Neural cell (in vitro differentiated cells): ENCODE results near the gene P4HA2.
"Not testable (repeated sequence)": the region's sequence is repeated elsewhere in the genome, so short reads cannot be mapped to it uniquely, and the experiment has no call there.

Source experiments
- CTCF ChIP-seq: fragments of 450-650 bp; IDR thresholded peaks from 2 replicates; pipeline ENCODE4 v1.5.1; 2014; ENCODE audit warnings: antibody characterized with exemption, mild to moderate bottlenecking, moderate library complexity; ENCODE audit not compliant: poor library complexity, severe bottlenecking
- POLR2AphosphoS5 ChIP-seq: IDR thresholded peaks from 2 replicates; pipeline ENCODE4 v1.6.1; 2012
- RAD21 ChIP-seq: fragments of 450-650 bp; conservative IDR thresholded peaks from 2 replicates; pipeline ENCODE4 v1.6.1; 2014; ENCODE audit warnings: antibody characterized with exemption, mild to moderate bottlenecking, moderate library complexity
- TAF1 ChIP-seq: IDR thresholded peaks from 2 replicates; pipeline ENCODE4 v1.6.1; 2012; ENCODE audit warnings: low read depth
- TF ChIP-seq, protein P1 (sequence below): IDR thresholded peaks from 2 replicates; pipeline ENCODE4 v1.6.1; 2012; ENCODE audit warnings: borderline replicate concordance

DNA sequence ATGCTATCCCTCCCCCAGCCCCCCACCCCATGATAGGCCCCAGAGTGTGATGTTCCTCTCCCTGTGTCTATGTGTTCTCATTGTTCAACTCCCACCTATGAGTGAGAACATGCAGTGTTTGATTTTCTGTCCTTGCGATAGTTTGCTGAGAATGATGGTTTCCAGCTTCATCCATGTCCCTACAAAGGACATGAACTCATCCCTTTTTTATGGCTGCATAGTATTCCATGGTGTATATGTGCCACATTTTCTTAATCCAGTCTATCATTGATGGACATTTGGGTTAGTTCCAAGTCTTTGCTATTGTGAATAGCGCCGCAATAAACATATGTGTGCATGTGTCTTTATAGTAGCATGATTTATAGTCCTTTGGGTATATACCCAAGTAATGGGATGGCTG, 82.3 kb downstream of the P4HA2 start:
- not testable (repeated sequence) for TF ChIP-seq CTCF, TAF1, RAD21, POLR2AphosphoS5
- TF ChIP-seq, protein P1, sequence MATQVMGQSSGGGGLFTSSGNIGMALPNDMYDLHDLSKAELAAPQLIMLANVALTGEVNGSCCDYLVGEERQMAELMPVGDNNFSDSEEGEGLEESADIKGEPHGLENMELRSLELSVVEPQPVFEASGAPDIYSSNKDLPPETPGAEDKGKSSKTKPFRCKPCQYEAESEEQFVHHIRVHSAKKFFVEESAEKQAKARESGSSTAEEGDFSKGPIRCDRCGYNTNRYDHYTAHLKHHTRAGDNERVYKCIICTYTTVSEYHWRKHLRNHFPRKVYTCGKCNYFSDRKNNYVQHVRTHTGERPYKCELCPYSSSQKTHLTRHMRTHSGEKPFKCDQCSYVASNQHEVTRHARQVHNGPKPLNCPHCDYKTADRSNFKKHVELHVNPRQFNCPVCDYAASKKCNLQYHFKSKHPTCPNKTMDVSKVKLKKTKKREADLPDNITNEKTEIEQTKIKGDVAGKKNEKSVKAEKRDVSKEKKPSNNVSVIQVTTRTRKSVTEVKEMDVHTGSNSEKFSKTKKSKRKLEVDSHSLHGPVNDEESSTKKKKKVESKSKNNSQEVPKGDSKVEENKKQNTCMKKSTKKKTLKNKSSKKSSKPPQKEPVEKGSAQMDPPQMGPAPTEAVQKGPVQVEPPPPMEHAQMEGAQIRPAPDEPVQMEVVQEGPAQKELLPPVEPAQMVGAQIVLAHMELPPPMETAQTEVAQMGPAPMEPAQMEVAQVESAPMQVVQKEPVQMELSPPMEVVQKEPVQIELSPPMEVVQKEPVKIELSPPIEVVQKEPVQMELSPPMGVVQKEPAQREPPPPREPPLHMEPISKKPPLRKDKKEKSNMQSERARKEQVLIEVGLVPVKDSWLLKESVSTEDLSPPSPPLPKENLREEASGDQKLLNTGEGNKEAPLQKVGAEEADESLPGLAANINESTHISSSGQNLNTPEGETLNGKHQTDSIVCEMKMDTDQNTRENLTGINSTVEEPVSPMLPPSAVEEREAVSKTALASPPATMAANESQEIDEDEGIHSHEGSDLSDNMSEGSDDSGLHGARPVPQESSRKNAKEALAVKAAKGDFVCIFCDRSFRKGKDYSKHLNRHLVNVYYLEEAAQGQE = not testable (repeated sequence)
